GM19193 (cell line): Measurements from ENCODE around the gene SMAD4.

Source experiments
- POLR2A ChIP-seq: IDR thresholded peaks from 4 replicates; pipeline ENCODE4 v1.6.1; 2011; ENCODE audit not compliant: insufficient read depth, insufficient read length; ENCODE audit errors: extremely low read depth

Gene SMAD4

GRCh38 chr18:51083398-51083797, 53.4 kb downstream of the SMAD4 start:
- no peak for TF ChIP-seq POLR2A

DNA sequence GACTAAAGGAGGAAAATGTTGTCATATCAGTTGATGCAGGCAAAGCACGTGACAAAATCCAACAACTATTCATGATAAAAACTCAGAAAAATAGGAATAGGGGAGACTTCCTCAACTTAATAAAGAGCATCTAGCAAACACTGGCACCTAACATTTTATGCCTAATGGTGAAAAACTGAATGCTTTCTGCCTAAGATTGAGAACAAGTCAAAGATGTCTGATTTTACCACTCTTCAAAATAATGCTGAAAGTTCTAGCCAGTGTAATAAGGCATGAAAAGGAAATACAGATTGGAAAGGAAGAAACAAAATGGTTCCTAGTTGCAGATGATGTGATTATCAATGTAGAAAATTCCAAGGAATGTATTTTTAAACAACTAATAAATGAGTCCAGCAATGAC, 58.4 kb downstream of the SMAD4 start:
- no peak for TF ChIP-seq POLR2A

- no peak for TF ChIP-seq POLR2A
Measured at GRCh38 chr18:51089691-51090090, 59.7 kb downstream of the SMAD4 start.

DNA sequence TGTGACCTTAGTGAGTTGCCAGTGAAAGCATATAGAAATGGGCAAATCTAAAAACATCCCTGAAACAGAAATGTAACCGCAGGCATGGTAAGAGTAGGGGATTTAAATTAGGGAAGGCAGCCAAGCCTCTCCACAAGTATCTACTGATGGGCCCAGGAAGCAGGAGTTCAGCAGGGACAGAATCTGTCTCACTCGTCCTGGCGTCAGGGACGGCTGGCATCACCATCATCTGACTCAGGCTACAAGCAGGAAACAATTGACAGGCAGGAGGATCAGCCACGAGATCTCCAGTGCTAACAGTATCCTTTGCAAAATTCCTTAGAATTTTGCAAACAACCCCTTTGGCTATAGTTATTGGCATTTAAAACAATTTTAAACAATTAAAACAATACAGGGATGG, 61.3 kb downstream of the SMAD4 start:
- TF ChIP-seq POLR2A, result no peak

DNA sequence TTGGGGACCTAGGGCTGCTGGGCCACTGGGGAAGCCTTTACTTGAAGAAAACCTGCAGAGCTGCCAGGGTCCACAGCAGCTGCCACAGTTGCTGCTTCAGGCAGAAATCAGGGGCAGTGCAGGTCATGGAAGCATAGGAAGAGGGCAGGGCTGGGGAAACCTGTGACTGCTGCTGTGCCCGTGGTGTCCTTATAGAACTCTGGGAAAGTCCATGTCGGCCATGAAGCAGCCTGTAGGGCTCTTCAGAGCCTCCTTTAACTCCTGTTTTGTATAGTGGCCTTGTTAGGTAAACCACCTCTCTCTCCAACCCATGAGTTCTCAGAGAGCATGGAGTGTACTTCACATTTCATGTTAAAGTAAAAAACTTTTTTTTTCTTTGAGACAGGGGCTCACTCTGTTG, 62.1 kb downstream of the SMAD4 start:
- TF ChIP-seq POLR2A, result no peak

GRCh38 chr18:51097021-51097822, 67.2 kb downstream of the SMAD4 start:
- TF ChIP-seq POLR2A, result no peak

GRCh38 chr18:51098082-51098481, 68.1 kb downstream of the SMAD4 start:
- no peak for TF ChIP-seq POLR2A

GRCh38 chr18:51098513-51098912, 68.5 kb downstream of the SMAD4 start:
- no peak for TF ChIP-seq POLR2A

DNA sequence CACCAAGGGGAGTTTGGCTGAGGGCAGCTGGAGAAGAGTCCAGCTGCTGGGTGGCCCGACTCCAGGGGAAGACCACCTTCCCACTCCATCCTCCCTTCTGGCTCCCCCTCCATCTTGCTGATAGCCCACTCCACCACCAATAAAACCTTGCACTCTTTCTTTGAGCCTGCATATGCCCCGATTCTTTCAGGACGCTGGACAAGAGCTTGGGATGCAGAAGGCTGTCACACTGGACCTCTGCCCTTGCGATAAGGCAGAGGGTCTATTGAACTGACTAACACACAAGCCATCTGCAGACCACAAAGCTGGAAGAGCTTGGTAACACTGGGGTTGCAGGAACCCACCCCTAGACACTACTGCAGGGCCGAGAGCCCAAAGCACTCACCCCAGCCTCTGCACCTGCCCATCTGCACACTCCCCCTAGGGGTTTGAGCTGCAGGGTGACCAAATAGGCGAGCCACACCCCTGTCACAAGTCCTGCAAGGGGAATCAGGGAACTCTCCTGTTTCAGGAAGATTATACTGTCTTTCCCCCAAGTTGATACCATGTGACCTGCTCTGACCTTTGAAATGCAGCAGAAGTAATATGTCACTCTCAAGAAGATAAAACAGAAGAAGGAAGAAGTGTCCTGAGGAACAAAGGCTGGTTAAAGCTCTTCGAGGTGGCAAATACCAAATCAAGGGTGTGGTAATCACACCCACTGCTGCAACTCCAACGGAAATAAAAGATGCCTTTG, 70.5 kb downstream of the SMAD4 start:
- no peak for TF ChIP-seq POLR2A

DNA sequence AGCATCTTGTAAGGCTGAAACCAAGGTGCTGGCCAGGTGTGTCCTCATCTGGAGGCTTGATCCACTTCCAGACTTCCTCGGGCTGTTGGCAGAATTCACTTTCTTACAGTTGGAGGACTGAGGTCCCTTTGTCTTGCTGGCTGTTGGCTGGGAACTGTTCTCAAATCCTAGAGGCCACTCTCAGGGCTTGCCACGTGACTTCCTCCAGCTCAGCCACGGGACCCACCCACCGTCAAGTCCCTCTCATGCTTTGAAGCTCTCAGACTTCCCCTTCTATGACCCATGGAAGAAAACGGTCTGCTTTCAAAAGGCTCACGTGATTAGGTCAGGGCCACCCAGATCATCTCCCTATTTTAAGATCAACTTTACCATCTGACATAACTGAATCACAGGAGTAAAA, 77.1 kb downstream of the SMAD4 start:
- no peak for TF ChIP-seq POLR2A

GRCh38 chr18:51107598-51108305, 77.7 kb downstream of the SMAD4 start:
- no peak for TF ChIP-seq POLR2A

GRCh38 chr18:51108330-51108729, 78.3 kb downstream of the SMAD4 start:
- TF ChIP-seq POLR2A, result no peak

GRCh38 chr18:51110073-51110797, 80.2 kb downstream of the SMAD4 start:
- TF ChIP-seq POLR2A, result no peak

DNA sequence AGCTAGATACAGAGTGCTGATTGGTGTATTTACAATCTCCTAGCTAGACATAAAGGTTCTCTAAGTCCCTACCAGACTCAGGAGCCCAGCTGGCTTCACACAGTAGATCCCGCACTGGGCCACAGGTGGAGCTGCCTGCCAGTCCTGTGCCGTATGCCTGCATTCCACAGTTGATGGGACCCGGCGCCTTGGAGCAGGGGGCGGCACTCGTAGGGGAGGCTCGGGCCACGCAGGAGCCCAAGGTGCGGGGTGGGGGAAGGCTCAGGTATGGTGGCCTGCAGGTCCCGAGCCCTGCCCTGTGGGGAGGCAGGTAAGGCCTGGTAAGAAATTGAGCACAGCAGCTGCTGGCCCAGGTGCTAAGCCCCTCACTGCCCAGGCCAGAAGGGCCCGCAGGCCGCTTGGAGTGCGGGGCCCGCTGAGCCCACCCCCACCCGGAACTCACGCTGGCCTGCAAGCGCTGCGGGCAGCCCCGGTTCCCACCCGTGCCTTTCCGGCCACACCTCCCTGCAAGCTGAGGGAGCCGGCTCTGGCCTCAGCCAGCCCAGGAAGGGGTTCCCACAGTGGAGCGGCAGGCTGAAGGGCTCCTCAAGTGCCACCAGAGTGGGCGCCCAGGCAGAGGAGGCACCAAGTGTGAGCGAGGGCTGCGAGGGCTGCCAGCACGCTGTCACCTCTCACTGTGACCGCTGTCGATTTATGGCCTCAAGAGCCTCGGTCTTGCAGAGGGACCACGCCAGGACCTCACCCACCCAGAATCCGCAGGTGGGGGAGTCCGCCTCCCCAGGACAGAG, 91.0 kb downstream of the SMAD4 start:
- no peak for TF ChIP-seq POLR2A

DNA sequence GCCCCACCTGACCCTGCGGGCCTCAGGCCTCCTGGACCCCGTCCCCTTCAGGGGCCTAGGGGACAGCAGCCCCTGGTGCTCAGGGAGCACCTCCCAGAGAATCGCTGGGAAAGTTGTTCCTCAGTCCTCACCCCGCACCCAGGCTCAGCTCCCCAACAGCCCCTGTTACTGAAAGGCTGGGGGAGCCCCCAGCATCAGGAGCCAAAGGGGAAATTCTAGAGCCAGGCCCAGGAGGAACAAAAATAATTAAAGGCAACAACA, 91.5 kb downstream of the SMAD4 start:
- no peak for TF ChIP-seq POLR2A
